Activated naive CD4-positive, alpha-beta T cell treated with anti-CD3 and anti-CD28 coated beads for 36 hours (primary cell): ENCODE measurements around the gene ZIC2. TPM values are rescaled to one million over a fixed set of nuclear protein-coding genes. Genes with fewer than 3 reads are reported as not detected.
A peak's percentile ranks its signal among the peaks of the same experiment; 100 is the strongest.
"Not testable (repeated sequence)": the region's sequence is repeated elsewhere in the genome, so short reads cannot be mapped to it uniquely, and the experiment has no call there.

Source experiments
- CTCF ChIA-PET: fragments of 350-600 bp; sonication (Branson Sonifier 250); formaldehyde crosslinking; loops from one replicate; lab custom pipeline; 2021; ENCODE audit warnings: antibody characterized with exemption; lab: Charles Lee
- DNase-seq: peaks from one replicate; pipeline ENCODE4 v3.0.0-alpha.2; 2020
- H3K27ac Mint-ChIP-seq: one replicate; pipeline ENCODE4 v1.8.0; 2021; ENCODE audit warnings: mild to moderate bottlenecking, mixed read lengths
- H3K27me3 Mint-ChIP-seq: one replicate; pipeline ENCODE4 v1.8.0; 2021; ENCODE audit warnings: low read depth, mixed read lengths
- H3K36me3 Mint-ChIP-seq: one replicate; pipeline ENCODE4 v1.8.0; 2021; ENCODE audit warnings: low read depth, mixed read lengths
- H3K4me1 Mint-ChIP-seq: one replicate; pipeline ENCODE4 v1.8.0; 2021; ENCODE audit warnings: low read depth, mixed read lengths
- H3K4me3 Mint-ChIP-seq: one replicate; pipeline ENCODE4 v1.8.0; 2021; ENCODE audit warnings: mild to moderate bottlenecking, moderate library complexity, mixed read lengths
- H3K9me3 Mint-ChIP-seq: one replicate; pipeline ENCODE4 v1.8.0; 2021; ENCODE audit warnings: mixed read lengths
- intact Hi-C: fragments of 100-400 bp; cut with micrococcal nuclease; formaldehyde crosslinking; loops from one replicate; pipeline ENCODE4 v1.15.1; 2023
- total RNA-seq, 2 experiments: library from RNA; stranded (reverse); gene quantifications; one replicate each; pipeline ENCODE4 v1.2.3, GENCODE V29; 2021

The ZIC2 gene
- total RNA-seq, result not detected

DNA sequence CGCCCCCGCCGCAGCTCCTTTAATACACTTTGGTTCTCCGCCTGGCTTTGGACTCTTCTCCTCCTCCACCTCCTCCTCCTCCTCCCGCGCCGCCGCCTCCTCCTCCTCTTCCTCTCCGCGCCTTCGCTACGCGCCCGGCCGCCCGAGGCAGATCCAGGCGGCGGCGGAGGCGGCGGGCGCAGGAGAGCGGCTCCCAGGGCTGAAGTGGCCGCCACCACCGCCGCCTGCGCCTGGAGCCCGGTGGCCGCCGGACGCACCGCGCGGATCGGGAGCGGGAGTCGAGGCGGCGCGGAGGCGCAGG, at the start of gene ZIC2:
ZIC2 (plus strand) TSS at position 50 of the 301 bp plus-strand sequence. CDS start 281 bp downstream, outside the sequence.
- H3K4me1 Mint-ChIP-seq, result peaks cover 28% of the 10 kb centered on the region
- CTCF ChIA-PET, result no interaction called here
- H3K27ac Mint-ChIP-seq, result no peak within 1 kb of the TSS
- H3K4me3 Mint-ChIP-seq, result peak within 1 kb of the TSS; percentile 51
- H3K27me3 Mint-ChIP-seq, result peaks cover 66% of the 10 kb centered on the region
- peaks cover 3% of the 10 kb centered on the region for H3K36me3 Mint-ChIP-seq
- intact Hi-C loops, result loop anchor here (2.0 to 10.0 kb wide), 6 partner anchors 25 to 693 kb away; partner anchors contain the start of genes PCCA and TMTC4
- H3K9me3 Mint-ChIP-seq, result peaks cover 2% of the 10 kb centered on the region
- DNase-seq, result no peak

DNA sequence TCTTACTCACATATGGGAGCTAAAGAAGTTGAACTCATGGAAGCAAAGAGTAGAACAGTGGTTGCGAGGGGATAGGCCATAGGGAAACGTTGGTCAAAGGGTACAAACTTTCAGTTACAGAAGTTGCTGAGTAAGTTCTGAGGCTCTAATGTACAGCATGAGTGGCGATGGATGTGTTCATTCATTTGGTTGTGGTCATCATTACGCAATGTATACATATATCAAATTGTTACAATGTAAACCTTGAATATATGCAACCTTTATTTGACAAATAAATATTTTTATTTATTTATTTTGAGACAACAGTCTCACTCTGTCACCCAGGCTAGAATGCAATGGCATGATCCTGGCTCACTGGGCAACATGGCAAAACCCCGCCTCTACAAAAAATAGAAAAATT, 48.7 kb upstream of the ZIC2 start:
- H3K4me3 Mint-ChIP-seq, result no peak overlapping the region
- CTCF ChIA-PET, result interaction anchor here (1.9 kb wide), 1 partner anchor 16 kb away, joined by 7 read pairs; no protein-coding TSS in a partner anchor
- intact Hi-C loops, result no loop called here
- H3K9me3 Mint-ChIP-seq, result no peaks in the 10 kb centered on the region
- DNase-seq, result no peak
- H3K36me3 Mint-ChIP-seq, result no peaks in the 10 kb centered on the region
- peaks cover 10% of the 10 kb centered on the region for H3K27me3 Mint-ChIP-seq
- H3K27ac Mint-ChIP-seq, result no peak overlapping the region
- no peaks in the 10 kb centered on the region for H3K4me1 Mint-ChIP-seq

DNA sequence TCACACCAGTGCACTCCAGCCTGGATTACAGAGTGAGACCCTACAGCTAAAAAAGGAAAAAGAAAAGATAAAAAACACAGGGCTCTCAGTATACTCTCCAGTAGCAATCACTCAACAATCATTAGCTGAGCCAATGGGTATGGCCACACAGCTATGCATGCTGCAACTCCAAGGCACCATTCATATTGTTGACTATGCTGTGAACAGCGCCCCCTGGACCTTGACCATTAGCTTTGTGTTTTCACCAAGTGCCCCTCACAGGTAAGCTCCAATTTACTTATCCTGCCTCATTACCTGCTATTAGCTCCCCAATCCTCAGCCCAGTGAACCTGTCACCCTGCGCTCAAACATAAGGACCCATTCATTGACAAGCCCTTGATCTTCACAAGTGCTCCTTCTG, 45.8 kb upstream of the ZIC2 start:
- Mint-ChIP-seq H3K4me3 (no peak overlapping the region), H3K4me1 (no peaks in the 10 kb centered on the region), H3K36me3 (no peaks in the 10 kb centered on the region), H3K27ac (no peak overlapping the region), H3K27me3 (peaks cover 10% of the 10 kb centered on the region), H3K9me3 (no peaks in the 10 kb centered on the region)
- CTCF ChIA-PET, result no interaction called here
- intact Hi-C loops, result no loop called here
- DNase-seq, result no peak

DNA sequence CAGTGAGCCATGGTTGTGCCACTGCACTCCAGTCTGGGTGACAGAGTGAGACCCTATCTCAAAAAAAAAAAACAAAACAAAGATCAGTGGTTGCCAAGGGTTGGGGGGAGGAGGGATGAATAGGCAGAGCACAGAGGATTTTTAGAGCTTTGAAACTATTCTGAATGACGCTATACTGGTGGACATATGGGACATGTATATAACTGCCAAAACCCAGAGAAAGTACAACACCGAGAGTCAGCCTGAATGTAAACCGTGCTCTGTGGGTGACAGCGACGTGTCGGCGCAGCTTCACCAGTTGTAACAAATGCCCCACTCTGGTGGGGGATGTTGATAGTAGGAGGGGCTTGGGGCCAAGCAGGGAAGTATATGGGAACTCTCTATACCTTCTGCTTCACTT, 42.9 kb upstream of the ZIC2 start:
- peaks cover 18% of the 10 kb centered on the region for H3K27me3 Mint-ChIP-seq
- H3K36me3 Mint-ChIP-seq, result no peaks in the 10 kb centered on the region
- H3K27ac Mint-ChIP-seq, result no peak overlapping the region
- H3K4me1 Mint-ChIP-seq, result no peaks in the 10 kb centered on the region
- no peak for DNase-seq
- H3K9me3 Mint-ChIP-seq, result no peaks in the 10 kb centered on the region
- no peak overlapping the region for H3K4me3 Mint-ChIP-seq
- CTCF ChIA-PET, result no interaction called here
- intact Hi-C loops, result no loop called here

DNA sequence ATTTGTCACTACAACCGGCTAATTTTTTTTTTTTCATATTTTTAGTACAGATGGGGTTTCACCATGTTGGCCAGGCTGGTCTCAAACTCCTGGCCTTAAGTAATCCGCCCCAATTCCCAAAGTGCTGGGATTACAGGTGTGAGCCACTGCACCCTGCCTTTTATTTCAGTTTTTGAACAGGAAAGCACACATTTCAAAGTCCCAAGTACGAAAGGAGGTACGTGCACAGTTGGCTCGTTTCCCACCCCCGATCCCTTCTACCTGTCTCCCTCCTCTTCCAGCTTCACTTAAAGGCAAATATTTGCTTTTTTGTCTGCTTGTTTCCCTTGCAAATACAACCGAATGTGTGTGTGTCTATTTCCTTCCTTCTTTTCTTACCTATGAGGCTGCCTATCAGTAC, 40.5 kb upstream of the ZIC2 start:
- DNase-seq, result no peak
- no peaks in the 10 kb centered on the region for H3K36me3 Mint-ChIP-seq
- no peaks in the 10 kb centered on the region for H3K4me1 Mint-ChIP-seq
- peaks cover 24% of the 10 kb centered on the region for H3K27me3 Mint-ChIP-seq
- CTCF ChIA-PET, result no interaction called here
- intact Hi-C loops, result no loop called here
- H3K9me3 Mint-ChIP-seq, result no peaks in the 10 kb centered on the region
- H3K4me3 Mint-ChIP-seq, result no peak overlapping the region
- H3K27ac Mint-ChIP-seq, result peak overlapping the region; percentile 35

DNA sequence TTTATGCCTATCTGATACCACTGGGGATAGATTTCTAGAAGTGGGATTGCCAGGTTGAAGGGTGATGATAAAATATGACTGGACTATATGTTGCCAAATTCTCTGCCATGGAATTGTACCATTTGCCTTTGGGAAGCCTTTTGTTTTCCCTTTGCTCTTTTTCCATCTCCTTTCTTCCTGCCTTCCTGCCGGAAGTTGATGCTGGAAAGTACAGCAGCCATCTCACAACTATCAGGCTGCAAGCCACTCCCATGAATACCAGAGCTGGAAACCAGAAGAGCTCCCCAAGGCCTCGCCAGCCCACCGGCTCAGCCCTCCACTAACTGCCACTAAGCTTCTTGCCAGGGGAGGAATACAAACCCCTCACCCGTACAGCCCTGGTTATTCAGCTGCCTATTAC, 39.7 kb upstream of the ZIC2 start:
- no peaks in the 10 kb centered on the region for H3K9me3 Mint-ChIP-seq

DNA sequence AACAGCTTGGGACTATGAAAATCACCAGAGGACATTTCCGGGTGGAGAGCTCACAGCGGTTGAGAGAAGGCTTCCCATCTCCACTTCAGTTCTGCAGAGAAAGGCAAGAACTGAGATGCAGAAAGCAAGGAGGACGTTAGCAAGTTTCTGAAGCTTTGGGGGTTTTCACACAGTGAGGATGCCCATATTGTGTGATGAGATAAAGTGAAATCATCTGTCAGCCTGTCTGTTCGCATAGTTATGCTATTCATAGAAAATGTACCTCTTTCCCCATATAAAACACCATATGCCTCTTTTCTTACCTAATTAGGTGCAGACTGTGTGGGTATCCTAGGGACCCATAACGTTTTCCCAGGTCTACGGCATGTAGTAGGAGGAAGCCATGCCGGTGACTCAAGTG, 37.5 kb upstream of the ZIC2 start:
- Mint-ChIP-seq H3K36me3 (no peaks in the 10 kb centered on the region), H3K9me3 (no peaks in the 10 kb centered on the region), H3K27me3 (peaks cover 32% of the 10 kb centered on the region), H3K27ac (no peak overlapping the region), H3K4me3 (no peak overlapping the region), H3K4me1 (no peaks in the 10 kb centered on the region)
- DNase-seq, result no peak
- CTCF ChIA-PET, result no interaction called here
- intact Hi-C loops, result no loop called here

More for the DNA sequence above, 39.7 kb upstream of the ZIC2 start:
- Mint-ChIP-seq H3K36me3 (no peaks in the 10 kb centered on the region), H3K27ac (no peak overlapping the region), H3K27me3 (peaks cover 26% of the 10 kb centered on the region), H3K4me3 (no peak overlapping the region), H3K4me1 (no peaks in the 10 kb centered on the region)
- CTCF ChIA-PET, result no interaction called here
- DNase-seq, result no peak
- intact Hi-C loops, result no loop called here

DNA sequence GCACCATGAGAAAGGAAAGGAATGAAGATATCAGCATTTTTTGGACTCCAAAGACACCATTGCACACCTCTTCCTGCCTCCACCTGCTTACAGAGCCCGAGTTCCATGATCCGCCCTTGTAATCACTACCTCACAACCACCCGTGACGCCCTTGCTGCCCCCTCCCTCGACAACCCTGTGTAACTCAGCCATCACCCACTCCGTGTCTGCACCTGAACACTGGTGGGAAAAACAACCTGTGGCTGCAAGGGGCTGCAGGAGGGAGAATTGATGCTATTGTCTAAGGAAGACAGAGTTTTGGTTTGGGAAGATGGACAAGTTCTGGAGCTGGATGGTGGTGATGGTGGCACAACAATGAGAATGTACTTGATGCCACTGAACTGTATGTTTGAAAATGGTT, 37.0 kb upstream of the ZIC2 start:
- Mint-ChIP-seq H3K27ac (no peak overlapping the region), H3K4me1 (no peaks in the 10 kb centered on the region), H3K36me3 (no peaks in the 10 kb centered on the region), H3K9me3 (no peaks in the 10 kb centered on the region), H3K27me3 (peaks cover 32% of the 10 kb centered on the region), H3K4me3 (no peak overlapping the region)
- DNase-seq, result no peak
- CTCF ChIA-PET, result no interaction called here
- intact Hi-C loops, result no loop called here

DNA sequence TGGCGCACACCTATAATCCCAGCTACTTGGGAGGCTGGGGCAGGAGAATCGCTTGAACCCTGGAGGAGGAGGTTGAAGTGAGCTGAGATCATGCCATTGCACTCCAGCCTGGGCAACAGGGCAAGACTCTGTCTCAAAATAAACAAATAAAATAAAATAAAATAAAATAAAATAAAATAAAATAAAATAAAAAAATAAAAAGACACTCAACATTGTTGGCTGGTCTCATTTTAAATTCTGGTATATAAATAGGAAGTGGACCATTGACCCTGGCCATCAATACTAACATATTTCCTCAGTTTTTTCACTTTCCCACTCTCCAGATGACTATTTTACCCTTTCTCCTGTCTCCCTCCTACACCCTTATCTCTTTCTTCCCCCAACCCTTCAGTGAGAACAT, 36.1 kb upstream of the ZIC2 start:
- H3K36me3 Mint-ChIP-seq, H3K9me3 Mint-ChIP-seq, H3K4me3 Mint-ChIP-seq, DNase-seq, intact Hi-C loops, H3K27ac Mint-ChIP-seq, H3K4me1 Mint-ChIP-seq: not testable (repeated sequence)
- peaks cover 32% of the 10 kb centered on the region for H3K27me3 Mint-ChIP-seq
- CTCF ChIA-PET, result interaction anchor here (1.1 kb wide), 1 partner anchor 47 kb away, joined by 3 read pairs; no protein-coding TSS in a partner anchor

DNA sequence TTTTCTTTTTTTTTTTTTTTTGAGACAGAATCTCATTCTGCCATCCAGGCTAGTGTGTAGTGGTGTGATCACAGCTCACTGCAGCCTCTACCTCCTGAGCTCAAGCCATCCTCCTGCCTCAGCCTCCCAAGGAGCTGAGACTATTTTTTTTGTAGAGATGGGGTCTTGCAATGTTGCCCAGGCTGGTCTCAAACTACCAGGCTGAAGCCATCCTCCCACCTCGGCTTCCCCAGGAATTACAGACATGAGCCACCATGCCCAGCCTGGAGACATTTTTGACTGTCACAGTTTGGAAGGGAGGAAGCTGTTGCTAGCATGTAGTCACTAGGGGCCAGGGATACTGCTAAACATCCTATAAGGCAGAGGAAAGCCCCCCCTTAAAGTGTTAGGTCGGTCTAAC, 33.9 kb upstream of the ZIC2 start:
- Mint-ChIP-seq H3K27me3 (peaks cover 30% of the 10 kb centered on the region), H3K36me3 (no peaks in the 10 kb centered on the region), H3K9me3 (no peaks in the 10 kb centered on the region), H3K4me3 (no peak overlapping the region), H3K4me1 (no peaks in the 10 kb centered on the region), H3K27ac (no peak overlapping the region)
- CTCF ChIA-PET, result no interaction called here
- intact Hi-C loops, result no loop called here
- DNase-seq, result no peak

DNA sequence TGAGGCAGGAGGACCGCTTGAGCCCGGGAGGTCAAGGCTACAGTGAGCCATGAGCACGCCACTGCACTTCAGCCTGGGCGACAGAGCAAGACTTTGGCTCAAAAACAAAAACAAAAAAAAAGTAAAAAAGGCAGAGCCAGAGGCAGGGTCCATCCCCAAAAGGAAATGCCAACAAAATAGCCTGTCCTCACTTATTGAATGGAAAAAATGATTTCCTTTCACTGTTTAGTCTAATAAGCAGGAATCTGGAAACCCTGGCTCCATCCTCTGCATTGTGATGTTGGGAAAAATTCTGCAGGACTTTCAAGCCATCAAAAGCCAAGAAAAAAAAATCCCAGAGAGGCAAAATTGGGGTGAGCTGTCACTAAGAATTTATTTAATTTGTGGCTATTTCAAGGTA, 33.2 kb upstream of the ZIC2 start:
- H3K27me3 Mint-ChIP-seq, result peaks cover 33% of the 10 kb centered on the region
- H3K4me3 Mint-ChIP-seq, result no peak overlapping the region
- H3K36me3 Mint-ChIP-seq, result no peaks in the 10 kb centered on the region
- intact Hi-C loops, result no loop called here
- CTCF ChIA-PET, result no interaction called here
- H3K9me3 Mint-ChIP-seq, result no peaks in the 10 kb centered on the region
- no peak overlapping the region for H3K27ac Mint-ChIP-seq
- H3K4me1 Mint-ChIP-seq, result no peaks in the 10 kb centered on the region
- DNase-seq, result no peak

DNA sequence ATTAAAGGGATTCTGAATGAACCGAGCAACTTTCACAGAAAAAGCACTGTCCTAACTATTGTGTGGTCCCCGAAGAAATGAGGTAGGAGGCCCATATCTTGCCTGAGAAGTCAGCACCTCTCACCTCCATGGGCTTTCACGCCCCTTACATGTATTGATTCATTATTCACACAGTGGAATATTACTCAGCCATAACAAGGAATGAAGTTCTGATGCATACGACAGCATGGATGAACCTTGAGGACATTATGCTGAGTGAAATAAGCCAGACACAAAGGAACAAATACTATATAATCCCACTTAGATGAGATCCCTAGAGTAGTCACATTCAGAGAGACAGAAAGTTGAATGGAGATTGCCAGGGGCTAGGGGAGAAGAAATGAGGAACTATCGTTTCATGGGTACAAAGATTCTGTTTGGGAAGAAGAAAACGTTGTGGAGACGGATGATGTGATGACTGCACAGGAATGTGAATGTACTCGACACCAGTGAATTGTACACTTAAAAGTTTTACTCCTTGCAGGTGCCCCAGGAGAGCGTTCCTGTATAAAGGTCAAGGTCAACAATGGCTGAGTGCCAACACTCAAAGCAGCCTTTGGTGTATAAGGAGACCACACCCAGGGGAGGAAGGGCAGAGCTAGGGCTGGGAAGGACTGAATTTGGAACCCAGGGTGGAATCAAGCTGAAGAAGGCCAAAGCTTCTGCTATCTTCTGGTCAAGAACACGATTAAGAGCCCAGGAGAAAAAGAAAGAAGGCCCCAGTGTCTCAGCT, 32.5 kb upstream of the ZIC2 start:
- intact Hi-C loops, result no loop called here
- CTCF ChIA-PET, result no interaction called here
- no peak for DNase-seq
- H3K36me3 Mint-ChIP-seq, result no peaks in the 10 kb centered on the region
- H3K4me1 Mint-ChIP-seq, result no peaks in the 10 kb centered on the region
- H3K9me3 Mint-ChIP-seq, result no peaks in the 10 kb centered on the region
- peaks cover 34% of the 10 kb centered on the region for H3K27me3 Mint-ChIP-seq
- no peak overlapping the region for H3K27ac Mint-ChIP-seq
- H3K4me3 Mint-ChIP-seq, result no peak overlapping the region

DNA sequence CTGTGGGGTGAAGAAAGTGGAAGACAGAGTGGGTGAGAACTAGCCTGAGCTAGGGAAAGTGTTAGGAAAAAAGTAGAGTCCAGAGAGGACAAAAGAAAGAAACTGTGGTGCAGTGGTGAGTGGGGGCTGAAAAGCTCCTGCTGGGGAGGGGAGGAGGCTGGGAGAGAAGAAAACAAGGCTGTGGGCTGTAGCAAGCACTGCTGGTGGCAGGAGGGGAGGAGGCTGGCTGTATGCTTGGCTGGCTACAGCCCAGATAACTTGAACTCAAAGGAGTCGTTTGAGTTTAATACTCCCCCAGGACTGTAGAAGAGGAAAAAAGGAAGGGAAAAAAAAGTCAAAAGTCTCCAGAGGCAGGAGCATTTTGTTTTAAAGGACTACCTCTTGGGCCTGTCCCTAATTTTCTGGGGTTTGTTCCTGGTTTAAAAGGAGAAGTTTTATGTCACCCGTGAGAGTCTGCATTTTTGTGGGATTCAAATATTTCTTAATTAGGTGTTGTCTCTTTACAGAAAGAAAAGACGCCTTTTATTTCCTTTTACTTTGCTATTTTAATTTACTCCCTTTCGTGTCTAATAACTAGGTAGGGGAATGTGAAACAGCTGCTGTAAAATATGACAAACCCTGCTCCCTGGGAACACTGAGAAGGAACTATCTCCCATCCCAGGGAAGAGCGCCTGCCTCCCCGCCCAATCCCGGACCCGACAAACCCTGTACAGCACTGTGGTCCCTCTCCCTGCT, 31.7 kb upstream of the ZIC2 start:
- no peaks in the 10 kb centered on the region for H3K9me3 Mint-ChIP-seq
- no peaks in the 10 kb centered on the region for H3K36me3 Mint-ChIP-seq
- H3K4me3 Mint-ChIP-seq, result no peak overlapping the region
- intact Hi-C loops, result no loop called here
- no peak for DNase-seq
- CTCF ChIA-PET, result no interaction called here
- peaks cover 32% of the 10 kb centered on the region for H3K27me3 Mint-ChIP-seq
- H3K4me1 Mint-ChIP-seq, result no peaks in the 10 kb centered on the region
- H3K27ac Mint-ChIP-seq, result no peak overlapping the region
